Right lobe of liver (tissue), 6 donors: ENCODE measurements around the gene EPN3. TPM values are rescaled to one million over a fixed set of nuclear protein-coding genes. Genes with fewer than 3 reads are reported as not detected.

Experiments used
- ATAC-seq, 4 donors: fragments of 200-7000 bp; cut with Tn5 transposase; one replicate each; pipeline ENCODE4 v1.9.1; 2020; ENCODE audit warnings: mild to moderate bottlenecking in 4 of 4, moderate library complexity in 4 of 4
- DNase-seq, 3 donors: peaks; one replicate each; pipeline ENCODE4 v3.0.0-alpha.2; 2020
- H3K27ac ChIP-seq, 3 donors: fragments of 200-600 bp; one replicate each; pipeline ENCODE4 v1.8.0; 2022
- H3K27me3 ChIP-seq, 2 donors: fragments of 200-600 bp; one replicate each; pipeline ENCODE4 v1.8.0; 2022
- H3K36me3 ChIP-seq, 4 donors: fragments of 200-600 bp; sonication (generic) in 1 of 4; one replicate each; pipeline versions ENCODE4 v1.5.1 to v1.8.0; 2017 to 2022; ENCODE audit warnings: control low read depth in 1 of 4
- H3K4me1 ChIP-seq, 4 donors: fragments of 200-600 bp; sonication (generic) in 1 of 4; one replicate each; pipeline versions ENCODE4 v1.5.1 to v1.8.0; 2017 to 2022; ENCODE audit warnings: control low read depth in 1 of 4
- H3K4me3 ChIP-seq, 3 donors: fragments of 200-600 bp; one replicate each; pipeline ENCODE4 v1.8.0; 2022
- H3K9me3 ChIP-seq, 4 donors: fragments of 200-600 bp; sonication (generic) in 1 of 4; one replicate each; pipeline versions ENCODE4 v1.5.1 to v1.8.0; 2017 to 2022; ENCODE audit warnings: control low read depth in 1 of 4
- POLR2A ChIP-seq: fragments of 450-650 bp; IDR thresholded peaks from one replicate; pipeline ENCODE4 v1.6.1; 2017; ENCODE audit warnings: antibody characterized with exemption, mild to moderate bottlenecking
- WGBS: methylation state at CpG from one replicate; pipeline ENCODE4 v1.1.6; 2018; ENCODE audit warnings: low coverage, low lambda C conversion rate; ENCODE audit not compliant: insufficient coverage; ENCODE audit errors: missing lambda C conversion rate; 5-methylcytosine and 5-hydroxymethylcytosine counted together
- intact Hi-C, 2 donors: fragments of 100-400 bp; cut with DNase I; formaldehyde crosslinking; loops; one replicate each; pipeline versions ENCODE4 v1.11.2 to v1.14.1; 2022
- total RNA-seq, 6 experiments: library from RNA; depleted of rRNA in 2 of 6; stranded (reverse); fragments of >200 nt in 2 of 6; fragmentation: NEBNext Ultra II Directional in 3 of 6; extraction: Animal tissue kit (Norgen Biotek cat#: 25700) in 3 of 6; gene quantifications; one replicate each; pipeline versions ENCODE4 v1.1.0 to v1.2.4, GENCODE V29; 2016 to 2023
- TF ChIP-seq, protein P1 (sequence below), 4 donors: fragments of 200-600 bp in 3 of 4; fragments of 450-650 bp in 1 of 4; IDR thresholded peaks; one replicate each; pipeline versions ENCODE4 v1.5.1 to v1.8.0; 2016 to 2022; ENCODE audit warnings: antibody characterized with exemption in 4 of 4, mild to moderate bottlenecking in 2 of 4
- donor health status: DM: no; HTN: yes; CAD: no.
- donor health status: DM: no; HTN: no; CAD: no.
- donor health status: DM: no; HTN: no; CAD: no.
- donor health status: DM: no; HTN: yes; CAD: no.
- donor health status: DM: no; HTN: yes; CAD: no.

Gene EPN3
- total RNA-seq, 6 experiments from 2014 or later, result 0.06 to 0.27 TPM; not detected in 4

DNA sequence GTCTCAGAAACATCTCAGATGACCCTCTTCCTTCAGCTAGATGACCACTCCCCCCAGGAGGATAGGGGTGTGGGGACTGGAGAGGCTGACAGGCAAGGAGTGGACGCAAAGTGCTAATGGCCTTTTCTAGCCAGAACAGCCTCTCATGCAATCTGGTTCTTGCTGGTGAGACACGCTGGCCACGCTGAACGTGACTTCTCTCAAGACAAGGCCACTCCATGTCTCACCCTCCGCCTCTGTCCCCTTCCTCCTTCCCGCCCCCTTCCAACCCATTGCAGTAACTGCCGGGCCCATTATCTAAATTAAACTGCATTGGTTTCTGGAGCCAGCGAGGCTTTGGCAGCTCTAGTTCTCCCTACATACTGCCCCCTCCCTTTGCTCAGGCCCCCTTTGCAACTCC is 37.5 kb downstream of the EPN3 start:
- DNase-seq, result no peak
- H3K27ac ChIP-seq, result no peak overlapping the region
- no peak for TF ChIP-seq POLR2A
- H3K9me3 ChIP-seq, result no peaks in the 10 kb centered on the region
- intact Hi-C loops, result no loop called here
- ATAC-seq, result no peak
- H3K27me3 ChIP-seq, result no peaks in the 10 kb centered on the region
- WGBS, result 66% methylated on average over 7 of the region's 8 CpGs
- H3K4me3 ChIP-seq, result no peak overlapping the region
- H3K36me3 ChIP-seq, result no peaks in the 10 kb centered on the region
- no peaks in the 10 kb centered on the region for H3K4me1 ChIP-seq

DNA sequence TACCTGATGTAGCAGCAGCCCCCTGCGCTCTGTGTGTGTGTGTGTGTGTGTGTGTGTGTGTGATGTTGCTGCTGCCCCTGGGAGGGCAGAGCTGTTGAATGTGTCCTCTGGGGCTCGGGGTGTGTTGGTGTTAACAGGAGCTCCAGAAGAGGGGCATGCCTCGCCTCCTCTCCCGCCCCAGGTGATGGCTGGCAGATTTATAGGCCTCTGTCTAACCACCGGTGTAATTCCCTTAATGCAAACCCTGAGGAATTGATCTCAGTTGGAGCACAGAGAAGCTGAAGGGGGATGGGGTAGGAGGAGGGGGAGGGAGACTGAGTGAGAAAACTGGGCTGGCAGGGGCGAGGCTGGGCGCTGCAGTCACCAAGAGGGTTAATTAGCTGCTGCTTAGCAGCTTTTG is 38.0 kb downstream of the EPN3 start:
- no peaks in the 10 kb centered on the region for H3K27me3 ChIP-seq
- H3K36me3 ChIP-seq, result no peaks in the 10 kb centered on the region
- no peak for TF ChIP-seq POLR2A
- TF ChIP-seq, protein P1, sequence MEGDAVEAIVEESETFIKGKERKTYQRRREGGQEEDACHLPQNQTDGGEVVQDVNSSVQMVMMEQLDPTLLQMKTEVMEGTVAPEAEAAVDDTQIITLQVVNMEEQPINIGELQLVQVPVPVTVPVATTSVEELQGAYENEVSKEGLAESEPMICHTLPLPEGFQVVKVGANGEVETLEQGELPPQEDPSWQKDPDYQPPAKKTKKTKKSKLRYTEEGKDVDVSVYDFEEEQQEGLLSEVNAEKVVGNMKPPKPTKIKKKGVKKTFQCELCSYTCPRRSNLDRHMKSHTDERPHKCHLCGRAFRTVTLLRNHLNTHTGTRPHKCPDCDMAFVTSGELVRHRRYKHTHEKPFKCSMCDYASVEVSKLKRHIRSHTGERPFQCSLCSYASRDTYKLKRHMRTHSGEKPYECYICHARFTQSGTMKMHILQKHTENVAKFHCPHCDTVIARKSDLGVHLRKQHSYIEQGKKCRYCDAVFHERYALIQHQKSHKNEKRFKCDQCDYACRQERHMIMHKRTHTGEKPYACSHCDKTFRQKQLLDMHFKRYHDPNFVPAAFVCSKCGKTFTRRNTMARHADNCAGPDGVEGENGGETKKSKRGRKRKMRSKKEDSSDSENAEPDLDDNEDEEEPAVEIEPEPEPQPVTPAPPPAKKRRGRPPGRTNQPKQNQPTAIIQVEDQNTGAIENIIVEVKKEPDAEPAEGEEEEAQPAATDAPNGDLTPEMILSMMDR (IDR thresholded peaks at IDR 0.05), result no peak
- H3K4me3 ChIP-seq, result no peak overlapping the region
- ATAC-seq (no peak), DNase-seq (no peak)
- WGBS, result 67% methylated on average over 3 of the region's 7 CpGs
- H3K9me3 ChIP-seq, result no peaks in the 10 kb centered on the region
- intact Hi-C loops, result no loop called here
- no peaks in the 10 kb centered on the region for H3K4me1 ChIP-seq
- H3K27ac ChIP-seq, result no peak overlapping the region

DNA sequence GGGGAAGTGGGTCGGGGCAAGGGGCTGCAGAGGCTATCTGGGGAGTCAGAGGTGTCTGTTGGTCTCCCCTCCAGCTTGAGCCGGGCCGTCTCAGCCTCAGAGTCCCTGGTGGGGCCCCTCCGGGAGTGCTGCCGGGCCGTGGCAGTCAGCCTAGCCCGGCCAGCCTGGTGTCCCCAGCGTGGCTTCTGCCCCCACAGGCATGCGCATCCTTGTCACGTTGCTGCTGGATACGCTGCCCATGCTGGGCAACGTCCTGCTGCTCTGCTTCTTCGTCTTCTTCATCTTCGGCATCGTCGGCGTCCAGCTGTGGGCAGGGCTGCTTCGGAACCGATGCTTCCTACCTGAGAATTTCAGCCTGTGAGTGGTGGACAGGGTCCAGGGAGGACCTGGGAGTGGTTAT is 39.1 kb downstream of the EPN3 start:
- Histone ChIP-seq H3K36me3 (no peaks in the 10 kb centered on the region), H3K27me3 (no peaks in the 10 kb centered on the region), H3K4me3 (no peak overlapping the region), H3K4me1 (no peaks in the 10 kb centered on the region), H3K9me3 (no peaks in the 10 kb centered on the region), H3K27ac (no peak overlapping the region)
- WGBS, result 84% methylated on average over 6 of the region's 19 CpGs
- no peak for ATAC-seq
- intact Hi-C loops, result no loop called here
- no peak for TF ChIP-seq POLR2A
- TF ChIP-seq, protein P1 (IDR thresholded peaks at IDR 0.05), result no peak
- no peak for DNase-seq

DNA sequence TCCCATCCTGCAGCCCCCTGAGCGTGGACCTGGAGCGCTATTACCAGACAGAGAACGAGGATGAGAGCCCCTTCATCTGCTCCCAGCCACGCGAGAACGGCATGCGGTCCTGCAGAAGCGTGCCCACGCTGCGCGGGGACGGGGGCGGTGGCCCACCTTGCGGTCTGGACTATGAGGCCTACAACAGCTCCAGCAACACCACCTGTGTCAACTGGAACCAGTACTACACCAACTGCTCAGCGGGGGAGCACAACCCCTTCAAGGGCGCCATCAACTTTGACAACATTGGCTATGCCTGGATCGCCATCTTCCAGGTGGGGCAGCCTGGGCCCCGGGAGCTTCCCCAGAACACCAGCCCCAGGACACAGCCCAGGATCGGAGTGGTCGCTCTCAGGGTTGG is 40.0 kb downstream of the EPN3 start:
- H3K4me1 ChIP-seq, result no peaks in the 10 kb centered on the region
- intact Hi-C loops, result no loop called here
- H3K27me3 ChIP-seq, result no peaks in the 10 kb centered on the region
- H3K9me3 ChIP-seq, result no peaks in the 10 kb centered on the region
- no peak for TF ChIP-seq POLR2A
- TF ChIP-seq, protein P1 (IDR thresholded peaks at IDR 0.05), result no peak
- 82% methylated on average over 6 of the region's 20 CpGs for WGBS
- no peak for DNase-seq
- no peak overlapping the region for H3K4me3 ChIP-seq
- no peak for ATAC-seq
- H3K27ac ChIP-seq, result no peak overlapping the region
- no peaks in the 10 kb centered on the region for H3K36me3 ChIP-seq

DNA sequence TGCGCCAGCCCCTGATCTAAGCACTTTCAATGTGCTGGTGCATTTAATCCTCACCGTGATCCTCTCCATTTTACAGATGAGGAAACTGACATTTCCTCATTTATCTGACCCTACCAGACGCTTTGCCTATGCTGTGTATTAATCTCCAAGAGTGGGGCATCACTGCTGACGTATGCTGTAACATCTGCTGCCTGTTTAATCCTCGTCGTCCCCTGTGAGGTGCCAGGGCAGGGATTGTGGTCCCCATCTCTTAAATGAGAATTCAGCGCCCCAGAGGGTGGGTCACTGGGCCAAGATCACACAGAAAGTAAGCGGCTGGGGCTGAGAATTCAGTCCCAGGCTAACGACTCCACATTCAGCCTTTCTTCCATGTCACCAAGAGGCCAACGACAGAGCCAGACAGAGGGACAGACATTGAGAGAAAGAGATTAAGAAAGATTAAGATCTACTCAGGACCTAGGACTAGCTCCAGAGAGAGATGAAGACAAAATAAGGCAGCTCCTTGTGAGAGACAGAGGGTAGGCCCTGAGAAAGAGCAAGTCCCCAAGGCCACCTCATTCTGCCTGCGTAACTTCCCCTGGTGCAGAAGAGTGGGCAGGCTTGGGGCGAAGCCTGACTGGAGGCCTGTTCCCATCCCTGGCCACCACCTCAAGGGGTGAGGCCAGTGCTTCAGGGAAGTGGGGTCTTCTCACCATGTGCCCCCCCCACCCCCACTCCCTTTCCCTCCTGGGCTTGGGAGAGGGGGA is 41.5 kb downstream of the EPN3 start:
- no peak for ATAC-seq
- 78% methylated on average over 9 of the region's 12 CpGs for WGBS

More for the DNA sequence above, 41.5 kb downstream of the EPN3 start:
- no peaks in the 10 kb centered on the region for H3K4me1 ChIP-seq
- TF ChIP-seq, protein P1 (IDR thresholded peaks at IDR 0.05), result no peak
- no peak for TF ChIP-seq POLR2A
- H3K36me3 ChIP-seq, result no peaks in the 10 kb centered on the region
- H3K27me3 ChIP-seq, result no peaks in the 10 kb centered on the region
- H3K27ac ChIP-seq, result no peak overlapping the region
- DNase-seq, result no peak
- no peaks in the 10 kb centered on the region for H3K9me3 ChIP-seq
- no peak overlapping the region for H3K4me3 ChIP-seq
- intact Hi-C loops, result no loop called here
